Sigmoid colon (tissue), 7 donors: ENCODE data around the gene CREBL2. TPM values are rescaled to one million over a fixed set of nuclear protein-coding genes. Genes with fewer than 3 reads are reported as not detected.

ENCODE experiments used
- DNase-seq: peaks from one replicate; pipeline ENCODE4 v3.0.0-alpha.2; 2019
- H3K27ac ChIP-seq, 4 donors: fragments of 200-600 bp; sonication (generic); one replicate each; pipeline ENCODE4 v1.5.1; 2016 to 2019; ENCODE audit warnings: mild to moderate bottlenecking in 1 of 4
- H3K27me3 ChIP-seq, 3 donors: fragments of 200-600 bp; sonication (generic); one replicate each; pipeline ENCODE4 v1.5.1; 2019; ENCODE audit warnings: mild to moderate bottlenecking in 1 of 3
- H3K36me3 ChIP-seq, 4 donors: fragments of 200-600 bp; sonication (generic); one replicate each; pipeline ENCODE4 v1.5.1; 2016 to 2019
- H3K4me1 ChIP-seq, 4 donors: fragments of 200-600 bp; sonication (generic); one replicate each; pipeline ENCODE4 v1.5.1; 2017 to 2019
- H3K4me3 ChIP-seq, 4 donors: fragments of 200-600 bp; sonication (generic); one replicate each; pipeline ENCODE4 v1.5.1; 2017 to 2019; ENCODE audit warnings: mild to moderate bottlenecking in 2 of 4, moderate library complexity in 1 of 4
- H3K9me3 ChIP-seq, 4 donors: fragments of 200-600 bp in 3 of 4; sonication (generic) in 3 of 4; one replicate each; pipeline versions ENCODE4 v1.5.1 to v1.6.1; 2013 to 2019
- CTCF ChIP-seq, 4 experiments: fragments of 450-650 bp in 3 of 4; fragments of 200-600 bp in 1 of 4; IDR thresholded peaks; one replicate each; pipeline ENCODE4 v1.5.1; 2016 to 2019; ENCODE audit warnings: antibody characterized with exemption in 4 of 4, mild to moderate bottlenecking in 3 of 4, moderate library complexity in 2 of 4
- EP300 ChIP-seq, 4 donors: sonication (generic); formaldehyde crosslinking; IDR thresholded peaks; one replicate each; pipeline ENCODE4 v1.6.1; 2017; ENCODE audit warnings: antibody characterized with exemption in 4 of 4
- POLR2A ChIP-seq, 2 donors: fragments of 450-650 bp; IDR thresholded peaks; one replicate each; pipeline ENCODE4 v1.6.1; 2016; ENCODE audit warnings: antibody characterized with exemption in 2 of 2, mild to moderate bottlenecking in 2 of 2, moderate library complexity in 2 of 2
- POLR2AphosphoS5 ChIP-seq, 4 donors: sonication (generic); formaldehyde crosslinking; IDR thresholded peaks; one replicate each; pipeline ENCODE4 v1.6.1; 2017; ENCODE audit warnings: antibody characterized with exemption in 4 of 4
- WGBS, 2 donors: extraction: QIAGEN DNeasy Blood & Tissue Kit; methylation state at CpG; one replicate each; pipeline ENCODE4 v1.1.7; 2013; 5-methylcytosine and 5-hydroxymethylcytosine counted together
- intact Hi-C: fragments of 100-400 bp; cut with DNase I; formaldehyde crosslinking; loops from one replicate; pipeline ENCODE4 v1.15.1; 2023
- polyA plus RNA-seq, 3 donors: library from polyadenylated mRNA; stranded (reverse); fragments of 200-250 nt; gene quantifications; one replicate each; pipeline ENCODE4 v1.2.3, GENCODE V29; 2013
- total RNA-seq, 4 donors: library from RNA; depleted of rRNA; stranded (reverse); fragments of >200 nt; gene quantifications; one replicate each; pipeline ENCODE4 v1.1.0, GENCODE V29; 2016
- donor health status: healthy with polysubstance abuse.
- donor health status: Bipolar disorder and iron deficiency.
- donor health status: healthy.

CREBL2 gene
- total and polyA plus RNA-seq, 7 donors = 19.0 to 59.9 (median 37.8) TPM

GRCh38 chr12:12683725-12684124, 72.0 kb downstream of the CREBL2 start:
- 80 to 86% methylated on average over 3 of the region's 3 CpGs for WGBS, 2 donors
- no peak for TF ChIP-seq CTCF (IDR thresholded peaks at IDR 0.05)
- no peak for TF ChIP-seq POLR2A (IDR thresholded peaks at IDR 0.05)
- Histone ChIP-seq H3K27me3 (no peaks in the 10 kb centered on the region), H3K36me3 (no peaks in the 10 kb centered on the region), H3K27ac (no peak overlapping the region), H3K9me3 (no peaks in the 10 kb centered on the region), H3K4me1 (peaks cover 0 to 6% (median 6%) of the 10 kb centered on the region in 4 donors), H3K4me3 (no peak overlapping the region)
- intact Hi-C loops = no loop called here
- no peak for DNase-seq

- DNase-seq = no peak
- no peaks in the 10 kb centered on the region for H3K36me3 ChIP-seq
- H3K4me3 ChIP-seq = no peak overlapping the region
- H3K27me3 ChIP-seq = no peaks in the 10 kb centered on the region
- no peak overlapping the region for H3K27ac ChIP-seq
- no peaks in the 10 kb centered on the region for H3K9me3 ChIP-seq
- intact Hi-C loops = no loop called here
- WGBS, 2 donors = 20 to 31% methylated on average over 5 of the region's 5 CpGs
- peaks cover 0 to 6% (median 6%) of the 10 kb centered on the region in 4 donors for H3K4me1 ChIP-seq
- no peak for TF ChIP-seq POLR2AphosphoS5 (IDR thresholded peaks at IDR 0.05)
- TF ChIP-seq EP300 (IDR thresholded peaks at IDR 0.05) = no peak
- TF ChIP-seq CTCF (IDR thresholded peaks at IDR 0.05) = no peak
- no peak for TF ChIP-seq POLR2A (IDR thresholded peaks at IDR 0.05)
Observed at GRCh38 chr12:12684375-12685106, 72.9 kb downstream of the CREBL2 start.

GRCh38 chr12:12685305-12685704, 73.6 kb downstream of the CREBL2 start:
- Histone ChIP-seq H3K4me3 (no peak overlapping the region), H3K27ac (no peak overlapping the region), H3K4me1 (peaks cover 0 to 6% (median 6%) of the 10 kb centered on the region in 4 donors), H3K36me3 (no peaks in the 10 kb centered on the region), H3K9me3 (no peaks in the 10 kb centered on the region), H3K27me3 (no peaks in the 10 kb centered on the region)
- no peak for DNase-seq
- 77 to 79% methylated on average over 4 of the region's 4 CpGs for WGBS, 2 donors
- intact Hi-C loops = no loop called here
- TF ChIP-seq EP300 (IDR thresholded peaks at IDR 0.05) (no peak), POLR2AphosphoS5 (IDR thresholded peaks at IDR 0.05) (no peak), POLR2A (IDR thresholded peaks at IDR 0.05) (no peak)

- intact Hi-C loops = no loop called here
- no peak for DNase-seq
- Histone ChIP-seq H3K9me3 (no peaks in the 10 kb centered on the region), H3K4me3 (no peak overlapping the region), H3K36me3 (no peaks in the 10 kb centered on the region), H3K27me3 (no peaks in the 10 kb centered on the region), H3K4me1 (peaks cover 0 to 6% (median 6%) of the 10 kb centered on the region in 4 donors), H3K27ac (no peak overlapping the region)
- 94% methylated on average over 1 of the region's 1 CpG for WGBS, 2 donors
- TF ChIP-seq CTCF (IDR thresholded peaks at IDR 0.05) = no peak
- no peak for TF ChIP-seq POLR2A (IDR thresholded peaks at IDR 0.05)
- no peak for TF ChIP-seq POLR2AphosphoS5 (IDR thresholded peaks at IDR 0.05)
- no peak for TF ChIP-seq EP300 (IDR thresholded peaks at IDR 0.05)
Observed at GRCh38 chr12:12686472-12686871, 74.8 kb downstream of the CREBL2 start.

- Histone ChIP-seq H3K4me1 (peaks cover 0 to 6% (median 6%) of the 10 kb centered on the region in 4 donors), H3K9me3 (no peaks in the 10 kb centered on the region), H3K27me3 (no peaks in the 10 kb centered on the region), H3K36me3 (no peaks in the 10 kb centered on the region), H3K4me3 (no peak overlapping the region), H3K27ac (no peak overlapping the region)
- intact Hi-C loops = no loop called here
- no peak for DNase-seq
- TF ChIP-seq EP300 (IDR thresholded peaks at IDR 0.05) (no peak), CTCF (IDR thresholded peaks at IDR 0.05) (no peak), POLR2AphosphoS5 (IDR thresholded peaks at IDR 0.05) (no peak), POLR2A (IDR thresholded peaks at IDR 0.05) (no peak)
Observed at GRCh38 chr12:12686925-12687324, 75.2 kb downstream of the CREBL2 start.
